Measurements from ENCODE around the gene PSMC2.

GRCh38 chr7:103412151-103412550, 64.7 kb downstream of the PSMC2 start:
- TF ChIP-seq ESRRA (IDR thresholded peaks at IDR 0.05; ENCODE audit: borderline replicate concordance, low read length) = no peak
- TF ChIP-seq FOSL2 (IDR thresholded peaks at IDR 0.05) = no peak
- TF ChIP-seq FOSL2 (CRISPR knock-in tag; IDR thresholded peaks at IDR 0.05) = no peak
- TF ChIP-seq CTCF (IDR thresholded peaks at IDR 0.05) = no peak
- no peak for TF ChIP-seq NPAS2 (CRISPR knock-in tag; IDR thresholded peaks at IDR 0.05; ENCODE audit: borderline replicate concordance)
- TF ChIP-seq POLR2A (IDR thresholded peaks at IDR 0.05; ENCODE audit: low read length) = no peak
- TF ChIP-seq CEBPB (IDR thresholded peaks at IDR 0.05) = no peak
- TF ChIP-seq EP300 (IDR thresholded peaks at IDR 0.05) = no peak
- TF ChIP-seq RAD21 (conservative IDR thresholded peaks at IDR 0.05 in 1 of 2, IDR thresholded peaks at IDR 0.05 in 1 of 2) = no peak
- no peak for TF ChIP-seq ELK1 (IDR thresholded peaks at IDR 0.05; ENCODE audit: low read depth, low read length)
- no peak for TF ChIP-seq E2F6 (IDR thresholded peaks at IDR 0.05; ENCODE audit: borderline replicate concordance, low read depth)

All from A549 (cell line).